Mucosa of rectum (tissue), 2 donors: ENCODE results near the gene S1PR1.

ENCODE experiments used
- H3K27ac ChIP-seq, 2 donors: one replicate each; pipeline ENCODE4 v1.7.0; 2013; ENCODE audit warnings: inconsistent platforms in 2 of 2, low read depth in 2 of 2, low read length in 2 of 2
- H3K27me3 ChIP-seq, 2 donors: one replicate each; pipeline ENCODE4 v1.7.0; 2013; ENCODE audit warnings: low read length in 2 of 2; ENCODE audit not compliant: control insufficient read depth in 2 of 2, insufficient read depth in 2 of 2
- H3K36me3 ChIP-seq, 2 donors: one replicate each; pipeline ENCODE4 v1.7.0; 2013; ENCODE audit warnings: low read length in 2 of 2; ENCODE audit not compliant: control insufficient read depth in 2 of 2, insufficient read depth in 2 of 2
- H3K4me1 ChIP-seq, 2 donors: one replicate each; pipeline ENCODE4 v1.7.0; 2013; ENCODE audit warnings: low read length in 2 of 2, mild to moderate bottlenecking in 1 of 2; ENCODE audit not compliant: control insufficient read depth in 2 of 2, insufficient read depth in 2 of 2
- H3K4me3 ChIP-seq, 2 donors: one replicate each; pipeline ENCODE4 v1.7.0; 2013; ENCODE audit warnings: low read length in 2 of 2
- H3K9ac ChIP-seq, 2 donors: one replicate each; pipeline ENCODE4 v1.7.0; 2013; ENCODE audit warnings: low read length in 2 of 2, low read depth in 1 of 2, mild to moderate bottlenecking in 1 of 2
- H3K9me3 ChIP-seq, 2 donors: one replicate each; pipeline ENCODE4 v1.7.0; 2013; ENCODE audit warnings: low read length in 2 of 2; ENCODE audit not compliant: control insufficient read depth in 2 of 2
- donor health status: healthy.
- donor health status: Normal muscosa, but diverticular disease.

The S1PR1 gene

DNA sequence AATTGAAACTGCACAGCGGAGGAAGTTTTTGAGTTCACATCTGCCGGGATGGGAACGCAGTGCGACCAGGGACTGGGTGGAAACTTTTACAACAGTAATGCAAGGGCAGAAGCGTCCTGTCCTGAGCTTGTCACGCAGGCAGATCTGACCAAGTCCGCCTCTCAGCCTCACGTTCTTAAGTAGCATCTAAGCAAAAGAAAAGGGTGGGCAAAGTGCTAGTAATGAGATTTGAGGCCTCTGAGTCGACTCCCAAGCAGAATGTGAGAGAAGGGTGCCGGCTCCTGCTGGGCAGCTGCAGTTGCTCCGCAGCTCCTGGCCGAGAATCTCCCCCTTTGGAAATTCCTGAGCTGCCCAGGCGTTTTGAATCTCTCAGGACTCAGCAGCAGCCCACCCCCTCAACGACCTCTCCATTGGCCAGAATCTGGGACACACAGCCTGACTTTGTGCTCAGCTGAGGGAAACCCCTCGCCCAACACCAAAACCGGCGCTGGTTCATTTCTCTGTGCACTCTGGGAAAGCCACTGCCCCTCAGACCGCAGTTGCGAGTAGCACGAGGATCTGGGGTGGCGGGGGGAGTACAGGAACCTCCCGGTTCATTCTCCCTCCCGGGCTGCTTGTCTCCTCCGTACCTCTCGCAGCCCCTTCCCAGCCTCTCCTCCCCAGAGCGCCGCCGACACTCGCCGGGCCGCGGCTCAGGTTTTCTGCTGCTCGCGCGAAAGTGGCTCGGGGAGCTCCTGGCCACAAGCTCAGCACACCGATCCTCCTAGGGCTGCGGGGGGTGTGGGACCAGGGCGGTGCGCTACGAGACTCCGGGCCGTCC lies 913 bp upstream of the S1PR1 start:
- peak overlapping the region; percentile 58 to 65 for H3K4me3 ChIP-seq
- H3K27me3 ChIP-seq, result peaks cover 15 to 22% of the 10 kb centered on the region in 2 donors
- peaks cover 5 to 16% of the 10 kb centered on the region in 2 donors for H3K4me1 ChIP-seq
- H3K27ac ChIP-seq, result peak overlapping the region; percentile 58
- no peaks in the 10 kb centered on the region for H3K9me3 ChIP-seq
- H3K36me3 ChIP-seq, result no peaks in the 10 kb centered on the region
- peak overlapping the region; percentile 51 to 68 for H3K9ac ChIP-seq

- Histone ChIP-seq H3K27me3 (peaks cover 22 to 23% of the 10 kb centered on the region in 2 donors), H3K9me3 (no peaks in the 10 kb centered on the region), H3K4me3 (peak overlapping the region; percentile 48 to 65), H3K27ac (peak overlapping the region; percentile 38 to 52), H3K9ac (peak overlapping the region; percentile 36 to 51), H3K36me3 (no peaks in the 10 kb centered on the region), H3K4me1 (peaks cover 5 to 16% of the 10 kb centered on the region in 2 donors)
Measured at GRCh38 chr1:101237229-101237837, 514 bp downstream of the S1PR1 start.

- H3K4me3 ChIP-seq, result peak overlapping the region; percentile 20 to 61
- no peaks in the 10 kb centered on the region for H3K36me3 ChIP-seq
- peaks cover 5 to 16% of the 10 kb centered on the region in 2 donors for H3K4me1 ChIP-seq
- H3K27me3 ChIP-seq, result peaks cover 22 to 25% of the 10 kb centered on the region in 2 donors
- H3K9me3 ChIP-seq, result no peaks in the 10 kb centered on the region
- no peak overlapping the region for H3K9ac ChIP-seq
- H3K27ac ChIP-seq, result peak overlapping the region in 1 of 2 donors; percentile 48
Measured at GRCh38 chr1:101238031-101238628, 1.3 kb downstream of the S1PR1 start.

DNA sequence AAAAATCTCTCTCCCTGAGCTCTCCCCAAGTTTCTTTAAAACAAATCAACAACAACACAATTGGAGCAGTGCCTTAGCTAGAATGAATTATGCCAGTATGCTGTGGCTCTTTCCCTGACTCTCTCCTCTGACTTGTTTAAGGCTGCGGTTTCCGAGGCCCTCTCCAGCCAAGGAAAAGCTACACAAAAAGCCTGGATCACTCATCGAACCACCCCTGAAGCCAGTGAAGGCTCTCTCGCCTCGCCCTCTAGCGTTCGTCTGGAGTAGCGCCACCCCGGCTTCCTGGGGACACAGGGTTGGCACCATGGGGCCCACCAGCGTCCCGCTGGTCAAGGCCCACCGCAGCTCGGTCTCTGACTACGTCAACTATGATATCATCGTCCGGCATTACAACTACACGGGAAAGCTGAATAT lies 1.9 kb downstream of the S1PR1 start:
- peak overlapping the region in 1 of 2 donors; percentile 32 for H3K27ac ChIP-seq
- H3K9ac ChIP-seq, result peak overlapping the region in 1 of 2 donors; percentile 14

GRCh38 chr1:101239095-101240040 lies 2.5 kb downstream of the S1PR1 start:
- Histone ChIP-seq H3K4me1 (peaks cover 5 to 16% of the 10 kb centered on the region in 2 donors), H3K4me3 (peak overlapping the region; percentile 31 to 61), H3K9ac (peak overlapping the region; percentile 8 to 14), H3K9me3 (no peaks in the 10 kb centered on the region), H3K27ac (peak overlapping the region in 1 of 2 donors; percentile 32), H3K36me3 (no peaks in the 10 kb centered on the region), H3K27me3 (peaks cover 22 to 25% of the 10 kb centered on the region in 2 donors)

More for the DNA sequence above, 1.9 kb downstream of the S1PR1 start:
- no peaks in the 10 kb centered on the region for H3K9me3 ChIP-seq
- peaks cover 5 to 16% of the 10 kb centered on the region in 2 donors for H3K4me1 ChIP-seq
- no peaks in the 10 kb centered on the region for H3K36me3 ChIP-seq
- peaks cover 22 to 25% of the 10 kb centered on the region in 2 donors for H3K27me3 ChIP-seq
- peak overlapping the region; percentile 31 to 61 for H3K4me3 ChIP-seq

DNA sequence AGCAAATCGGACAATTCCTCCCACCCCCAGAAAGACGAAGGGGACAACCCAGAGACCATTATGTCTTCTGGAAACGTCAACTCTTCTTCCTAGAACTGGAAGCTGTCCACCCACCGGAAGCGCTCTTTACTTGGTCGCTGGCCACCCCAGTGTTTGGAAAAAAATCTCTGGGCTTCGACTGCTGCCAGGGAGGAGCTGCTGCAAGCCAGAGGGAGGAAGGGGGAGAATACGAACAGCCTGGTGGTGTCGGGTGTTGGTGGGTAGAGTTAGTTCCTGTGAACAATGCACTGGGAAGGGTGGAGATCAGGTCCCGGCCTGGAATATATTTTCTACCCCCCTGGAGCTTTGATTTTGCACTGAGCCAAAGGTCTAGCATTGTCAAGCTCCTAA lies 3.2 kb downstream of the S1PR1 start:
- Histone ChIP-seq H3K4me1 (peaks cover 5 to 16% of the 10 kb centered on the region in 2 donors), H3K4me3 (no peak overlapping the region), H3K9me3 (no peaks in the 10 kb centered on the region), H3K27me3 (peaks cover 21 to 25% of the 10 kb centered on the region in 2 donors), H3K27ac (peak overlapping the region in 1 of 2 donors; percentile 23), H3K36me3 (no peaks in the 10 kb centered on the region), H3K9ac (no peak overlapping the region)

DNA sequence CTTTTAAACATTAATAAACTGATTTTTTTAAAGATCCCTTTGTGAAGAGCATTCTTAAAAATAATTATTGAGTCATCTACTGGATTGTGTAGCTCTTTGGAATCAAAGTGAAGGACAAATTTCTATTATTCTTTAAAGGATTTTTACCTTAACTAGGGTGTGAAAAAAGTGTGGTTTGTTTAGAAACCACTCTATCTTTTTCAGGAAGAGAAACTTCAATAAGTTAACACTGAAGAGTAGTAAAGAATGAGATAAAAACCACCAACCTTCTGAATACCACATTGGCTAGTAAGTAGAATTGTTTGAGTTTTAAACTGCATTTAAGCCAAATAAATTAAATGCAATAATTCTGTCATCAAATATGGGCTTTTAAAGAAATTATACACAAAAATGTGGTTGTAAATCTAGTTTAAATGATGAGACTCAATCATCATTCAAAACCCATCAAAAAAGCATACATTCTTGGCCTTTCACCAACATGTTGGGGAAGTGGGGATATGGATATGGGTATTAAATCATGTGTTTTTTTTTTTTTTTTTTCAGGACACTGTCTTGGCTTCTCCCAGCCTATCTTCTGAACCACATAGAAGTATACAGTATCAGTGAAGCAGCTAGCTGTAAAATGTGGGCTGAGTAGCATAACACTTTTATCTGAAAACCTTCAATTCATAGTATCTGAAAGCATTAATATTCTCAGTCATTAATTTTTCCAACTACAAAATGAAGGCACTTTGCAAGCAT lies 4.8 kb downstream of the S1PR1 start:
- peaks cover 6 to 10% of the 10 kb centered on the region in 2 donors for H3K4me1 ChIP-seq
- no peaks in the 10 kb centered on the region for H3K36me3 ChIP-seq
- no peak overlapping the region for H3K4me3 ChIP-seq
- H3K27me3 ChIP-seq, result peaks cover 12 to 20% of the 10 kb centered on the region in 2 donors
- no peaks in the 10 kb centered on the region for H3K9me3 ChIP-seq
- no peak overlapping the region for H3K9ac ChIP-seq
- no peak overlapping the region for H3K27ac ChIP-seq

DNA sequence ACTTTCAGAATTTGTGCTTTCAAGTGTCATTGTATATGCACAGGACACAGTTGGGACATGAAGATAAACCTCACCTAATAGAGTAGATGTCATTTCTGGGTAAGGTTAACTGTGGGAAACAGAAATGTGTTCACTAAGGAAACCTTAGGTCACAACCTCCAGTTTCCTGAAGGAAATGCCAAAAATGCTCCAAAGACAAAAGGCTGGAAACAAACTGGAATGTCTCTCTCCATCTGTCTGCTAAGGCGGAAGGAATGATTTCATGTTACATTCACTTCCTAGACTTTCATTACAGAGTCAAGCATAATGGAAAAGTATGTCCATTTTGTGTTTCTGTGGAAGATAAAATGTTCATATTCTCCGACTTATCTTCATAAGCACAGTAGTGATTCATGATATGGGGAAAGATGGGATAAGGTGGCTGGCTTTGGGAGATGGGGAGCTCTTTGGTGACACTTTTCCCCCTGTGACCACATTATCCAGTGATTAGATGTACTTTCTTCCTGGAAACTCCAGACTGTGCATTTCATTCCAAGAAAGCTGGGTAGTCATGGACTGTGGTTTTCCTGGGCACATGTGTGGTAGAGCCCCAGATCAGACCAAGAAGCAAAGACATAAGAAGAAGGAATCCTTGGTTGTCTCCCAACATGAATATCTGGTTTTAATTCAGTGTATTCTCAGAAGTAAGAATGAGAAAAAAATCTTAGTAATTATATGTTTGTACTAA lies 5.7 kb downstream of the S1PR1 start:
- Histone ChIP-seq H3K4me3 (no peak overlapping the region), H3K36me3 (no peaks in the 10 kb centered on the region), H3K27me3 (peaks cover 6 to 16% of the 10 kb centered on the region in 2 donors), H3K9me3 (no peaks in the 10 kb centered on the region), H3K27ac (no peak overlapping the region), H3K9ac (no peak overlapping the region), H3K4me1 (peaks cover 3 to 5% of the 10 kb centered on the region in 2 donors)
